Tibial nerve (tissue), 4 donors: Measurements from ENCODE around the gene SLC66A3.

Experiments
- EP300 ChIP-seq, 2 donors: sonication (generic); formaldehyde crosslinking; IDR thresholded peaks; one replicate each; pipeline ENCODE4 v1.6.1; 2017; ENCODE audit warnings: antibody characterized with exemption in 2 of 2, mild to moderate bottlenecking in 1 of 2
- POLR2A ChIP-seq, 2 donors: fragments of 450-650 bp; IDR thresholded peaks; one replicate each; pipeline ENCODE4 v1.6.1; 2017; ENCODE audit warnings: antibody characterized with exemption in 2 of 2, mild to moderate bottlenecking in 2 of 2, moderate library complexity in 2 of 2
- TF ChIP-seq, protein P1 (sequence below), 5 experiments: fragments of 200-600 bp in 3 of 5; fragments of 450-650 bp in 2 of 5; sonication (generic) in 3 of 5; IDR thresholded peaks; one replicate each; pipeline ENCODE4 v1.5.1; 2016 to 2019; ENCODE audit warnings: antibody characterized with exemption in 5 of 5, mild to moderate bottlenecking in 3 of 5, moderate library complexity in 2 of 5

GRCh38 chr2:11213975-11214374 lies 58.7 kb downstream of the SLC66A3 start:
- TF ChIP-seq POLR2A (IDR thresholded peaks at IDR 0.05) = no peak
- TF ChIP-seq, protein P1, sequence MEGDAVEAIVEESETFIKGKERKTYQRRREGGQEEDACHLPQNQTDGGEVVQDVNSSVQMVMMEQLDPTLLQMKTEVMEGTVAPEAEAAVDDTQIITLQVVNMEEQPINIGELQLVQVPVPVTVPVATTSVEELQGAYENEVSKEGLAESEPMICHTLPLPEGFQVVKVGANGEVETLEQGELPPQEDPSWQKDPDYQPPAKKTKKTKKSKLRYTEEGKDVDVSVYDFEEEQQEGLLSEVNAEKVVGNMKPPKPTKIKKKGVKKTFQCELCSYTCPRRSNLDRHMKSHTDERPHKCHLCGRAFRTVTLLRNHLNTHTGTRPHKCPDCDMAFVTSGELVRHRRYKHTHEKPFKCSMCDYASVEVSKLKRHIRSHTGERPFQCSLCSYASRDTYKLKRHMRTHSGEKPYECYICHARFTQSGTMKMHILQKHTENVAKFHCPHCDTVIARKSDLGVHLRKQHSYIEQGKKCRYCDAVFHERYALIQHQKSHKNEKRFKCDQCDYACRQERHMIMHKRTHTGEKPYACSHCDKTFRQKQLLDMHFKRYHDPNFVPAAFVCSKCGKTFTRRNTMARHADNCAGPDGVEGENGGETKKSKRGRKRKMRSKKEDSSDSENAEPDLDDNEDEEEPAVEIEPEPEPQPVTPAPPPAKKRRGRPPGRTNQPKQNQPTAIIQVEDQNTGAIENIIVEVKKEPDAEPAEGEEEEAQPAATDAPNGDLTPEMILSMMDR (IDR thresholded peaks at IDR 0.05) = no peak
- no peak for TF ChIP-seq EP300 (IDR thresholded peaks at IDR 0.05)
